SKM-1 (cell line): ENCODE results near the gene GOLGA8K.
"Not testable (repeated sequence)": the region's sequence is repeated elsewhere in the genome, so short reads cannot be mapped to it uniquely, and the experiment has no call there.

Experiments
- DNase-seq: peaks from one replicate; lab custom pipeline; 2025; ENCODE audit not compliant: unreplicated experiment; lab: John Stamatoyannopoulos, UW

GOLGA8K gene, protein sequence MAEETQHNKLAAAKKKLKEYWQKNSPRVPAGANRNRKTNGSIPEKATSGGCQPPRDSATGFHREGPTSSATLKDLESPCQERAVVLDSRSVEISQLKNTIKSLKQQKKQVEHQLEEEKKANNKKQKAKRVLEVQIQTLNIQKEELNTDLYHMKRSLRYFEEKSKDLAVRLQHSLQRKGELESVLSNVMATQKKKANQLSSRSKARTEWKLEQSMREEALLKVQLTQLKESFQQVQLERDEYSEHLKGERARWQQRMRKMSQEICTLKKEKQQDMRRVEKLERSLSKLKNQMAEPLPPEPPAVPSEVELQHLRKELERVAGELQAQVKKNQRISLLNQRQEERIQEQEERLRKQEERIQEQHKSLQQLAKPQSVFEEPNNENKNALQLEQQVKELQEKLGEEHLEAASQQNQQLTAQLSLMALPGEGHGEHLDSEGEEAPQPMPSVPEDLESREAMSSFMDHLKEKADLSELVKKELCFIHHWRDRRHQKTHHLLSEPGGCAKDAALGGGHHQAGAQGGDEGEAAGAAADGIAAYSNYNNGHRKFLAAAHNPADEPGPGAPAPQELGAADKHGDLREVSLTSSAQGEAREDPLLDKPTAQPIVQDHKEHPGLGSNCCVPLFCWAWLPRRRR

GRCh38 chr15:32403192-32403591 lies at the start of gene GOLGA8K:
TSS of gene GOLGA8K (minus strand) at chr15:32403292. CDS start at chr15:32403194, 98 bp downstream.
- DNase-seq: not testable (repeated sequence)

GRCh38 chr15:32440445-32440977 lies 37.4 kb upstream of the GOLGA8K start:
- not testable (repeated sequence) for DNase-seq

GRCh38 chr15:32434102-32434963 lies 31.2 kb upstream of the GOLGA8K start:
- not testable (repeated sequence) for DNase-seq

GRCh38 chr15:32427635-32428034 lies 24.5 kb upstream of the GOLGA8K start:
- not testable (repeated sequence) for DNase-seq

- DNase-seq: not testable (repeated sequence)
Observed at GRCh38 chr15:32426511-32426910, 23.4 kb upstream of the GOLGA8K start.

- not testable (repeated sequence) for DNase-seq
Observed at GRCh38 chr15:32407903-32408302, 4.8 kb upstream of the GOLGA8K start.

GRCh38 chr15:32396522-32396921 lies 6.6 kb downstream of the GOLGA8K start:
- not testable (repeated sequence) for DNase-seq

DNA sequence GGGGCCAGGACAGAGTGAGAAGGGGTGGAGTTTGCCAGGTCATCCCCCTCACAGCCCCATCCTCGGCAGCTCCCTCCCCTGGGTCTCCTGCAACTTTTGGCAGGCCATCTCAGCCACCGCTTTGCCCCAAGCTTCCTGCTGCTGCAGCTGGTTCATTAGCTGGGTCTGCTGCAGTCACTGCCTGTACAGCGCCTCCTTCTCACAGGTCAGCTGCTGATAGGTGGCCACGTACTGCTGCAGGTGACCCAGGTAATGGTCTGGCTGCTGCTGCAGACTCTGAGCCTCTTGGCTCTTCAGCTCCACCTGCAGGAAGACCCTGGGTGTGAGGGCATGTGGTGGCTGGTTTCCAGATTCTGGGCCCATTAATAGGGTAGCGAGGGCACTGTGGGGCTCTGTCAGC lies 8.3 kb downstream of the GOLGA8K start:
- not testable (repeated sequence) for DNase-seq

- DNase-seq: not testable (repeated sequence)
Observed at GRCh38 chr15:32388050-32388648, 14.9 kb downstream of the GOLGA8K start.

GRCh38 chr15:32385823-32386495 lies 17.1 kb downstream of the GOLGA8K start:
- not testable (repeated sequence) for DNase-seq

DNA sequence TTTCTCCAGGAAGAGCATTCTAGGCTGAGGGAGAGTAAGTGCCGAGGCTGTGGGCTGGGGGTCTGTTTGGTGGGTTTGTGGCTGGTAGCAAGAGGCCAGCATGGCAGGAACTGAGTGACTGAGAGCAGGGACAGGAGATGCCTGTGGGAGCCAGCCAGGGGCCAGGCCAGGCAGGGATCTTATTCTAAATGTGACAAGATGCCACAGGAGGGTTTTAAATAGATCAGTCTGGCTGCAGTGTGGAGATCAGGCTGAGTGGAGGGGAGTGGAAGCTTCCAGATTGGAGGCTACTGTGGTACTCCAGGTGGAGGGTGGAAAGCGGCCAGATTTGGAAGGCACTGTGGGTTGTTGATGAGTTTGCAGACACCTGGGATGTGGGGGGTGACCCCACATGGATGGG lies 28.9 kb downstream of the GOLGA8K start:
- DNase-seq: not testable (repeated sequence)

- not testable (repeated sequence) for DNase-seq
Observed at GRCh38 chr15:32373707-32374106, 29.4 kb downstream of the GOLGA8K start.

DNA sequence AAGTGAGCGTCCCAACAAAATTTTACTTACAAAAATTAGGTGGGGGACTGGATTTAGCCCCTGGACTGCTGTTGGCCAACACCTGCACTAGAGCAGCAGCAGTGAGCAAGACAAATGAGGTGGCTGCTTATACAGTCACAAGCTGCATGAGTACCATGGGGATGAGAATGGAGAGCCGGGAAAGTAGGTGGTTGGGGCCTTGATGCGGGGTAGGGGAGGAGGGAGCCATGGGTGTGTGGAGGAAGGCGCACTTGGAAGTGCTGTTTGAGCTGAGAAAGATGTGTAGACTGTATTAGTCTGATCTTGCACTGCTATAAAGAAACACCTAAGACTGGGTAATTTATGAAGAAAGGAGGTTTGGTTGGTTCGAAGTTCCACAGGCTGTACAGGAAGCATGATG lies 31.0 kb downstream of the GOLGA8K start:
- not testable (repeated sequence) for DNase-seq

GRCh38 chr15:32370526-32370925 lies 32.6 kb downstream of the GOLGA8K start:
- not testable (repeated sequence) for DNase-seq

DNA sequence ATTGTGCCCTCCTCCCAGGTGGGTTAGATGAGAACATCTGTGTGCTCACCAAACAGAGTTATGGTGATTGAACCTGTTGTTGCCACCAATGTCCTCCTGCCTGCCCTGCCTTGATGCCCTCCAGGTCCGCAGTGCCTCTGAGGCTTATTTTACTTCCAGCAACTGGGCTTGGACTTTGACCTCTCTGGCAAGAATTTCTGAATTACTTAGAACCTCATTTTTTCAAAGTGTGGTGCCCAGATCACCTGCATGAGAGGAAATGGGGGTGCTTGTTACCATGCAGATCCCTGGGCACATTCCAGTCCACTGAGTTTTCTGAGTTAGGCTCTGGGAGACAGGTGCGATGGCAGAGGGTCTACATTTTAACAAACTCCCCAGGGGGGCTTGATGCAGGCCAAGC lies 33.0 kb downstream of the GOLGA8K start:
- not testable (repeated sequence) for DNase-seq

DNA sequence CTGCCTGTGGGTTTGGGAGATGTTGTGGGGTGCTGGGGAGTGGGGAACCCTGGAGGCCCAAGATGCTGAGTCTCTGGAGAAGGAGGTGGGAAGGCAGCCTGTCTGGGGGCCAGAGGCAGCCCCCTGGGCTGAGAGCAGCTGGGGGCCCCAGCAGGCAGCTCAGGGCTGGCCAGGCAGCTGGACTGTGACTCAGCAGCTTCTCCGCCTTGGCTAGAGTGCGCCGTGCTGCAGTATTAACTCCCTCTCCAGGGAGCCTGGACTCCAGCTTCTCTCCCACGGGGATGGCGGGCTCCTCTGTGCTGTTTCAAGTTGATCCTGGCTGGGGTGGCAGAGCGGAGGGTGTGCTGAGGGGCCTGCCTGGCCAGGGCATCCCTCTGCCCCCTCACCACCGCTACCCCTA lies 36.6 kb downstream of the GOLGA8K start:
- DNase-seq: not testable (repeated sequence)

DNA sequence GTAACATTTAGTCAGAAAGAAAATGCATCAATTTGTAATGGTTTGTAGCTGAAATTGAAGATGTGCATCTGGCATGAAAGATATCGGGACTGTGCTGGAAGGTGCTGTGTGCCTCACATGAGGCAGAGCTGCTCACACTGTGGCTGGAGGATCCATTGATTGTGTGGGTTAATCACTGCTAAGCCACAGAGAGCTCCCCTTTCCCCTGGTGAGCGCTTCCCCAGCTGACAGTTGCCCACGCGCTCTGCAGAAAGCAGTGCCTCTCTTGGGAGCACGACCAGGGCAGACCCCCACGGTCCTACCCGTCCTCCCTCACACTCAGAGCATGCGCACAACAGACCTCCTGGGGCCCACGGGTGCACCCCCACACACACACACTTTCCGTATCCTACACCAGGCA lies 37.1 kb downstream of the GOLGA8K start:
- DNase-seq: not testable (repeated sequence)

DNA sequence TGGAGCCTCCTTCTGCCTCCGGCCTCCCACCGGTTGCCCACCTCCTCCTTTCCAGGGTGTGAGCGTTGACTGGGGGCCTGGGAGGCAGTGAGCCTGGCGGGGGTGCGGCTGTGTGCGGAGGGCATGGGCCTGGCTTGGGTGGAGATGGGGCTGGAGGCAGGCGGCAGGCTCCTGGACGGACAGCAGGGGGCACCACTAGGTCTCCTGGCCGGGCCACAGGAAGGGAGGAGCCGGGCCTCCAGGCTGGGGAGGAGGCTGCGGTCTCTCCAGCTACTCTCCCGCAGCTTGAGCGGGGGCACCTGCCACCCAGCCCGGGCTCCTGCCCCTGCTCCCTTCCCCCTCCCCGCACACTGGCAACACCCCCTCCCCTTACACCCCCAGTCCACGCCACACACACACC lies 38.1 kb downstream of the GOLGA8K start:
- not testable (repeated sequence) for DNase-seq

DNA sequence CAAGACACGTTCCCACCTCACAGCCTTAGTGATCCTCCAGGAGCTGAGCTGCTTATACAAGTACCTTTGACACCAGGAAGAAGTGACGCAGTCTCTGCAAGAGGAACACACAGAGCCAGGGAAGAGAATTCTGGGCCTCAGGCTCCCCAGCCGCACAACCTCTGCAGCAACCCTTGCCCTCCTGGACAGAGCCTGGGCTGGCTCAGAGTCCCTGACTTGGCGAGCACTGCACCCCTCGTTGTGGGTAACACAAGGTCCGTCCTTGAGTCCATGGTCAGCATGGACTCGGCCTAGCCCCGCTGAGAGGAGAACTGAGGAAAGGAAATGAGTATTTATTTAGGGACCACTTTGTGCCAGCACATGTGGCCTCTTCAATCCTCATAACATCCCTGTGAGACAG lies 39.6 kb downstream of the GOLGA8K start:
- DNase-seq: not testable (repeated sequence)

GRCh38 chr15:32361662-32362061 lies 41.4 kb downstream of the GOLGA8K start:
- not testable (repeated sequence) for DNase-seq
